Measurements from ENCODE around the gene MOB3C.

GRCh38 chr1:46583494-46583893 is 33.1 kb downstream of the MOB3C start:
- TF ChIP-seq POLR2A (IDR thresholded peaks at IDR 0.05) (no peak), CTCF (IDR thresholded peaks at IDR 0.05) (no peak)

Measured in heart left ventricle (tissue), 13 donors.